OCI-LY3 (cell line): ENCODE results near the gene PEAK1.
A peak's percentile ranks its signal among the peaks of the same experiment; 100 is the strongest.

Experiments
- H2AFZ ChIP-seq: fragments of 200-600, 300-600 bp; shearing (Covaris generic); 2 replicates; pipeline ENCODE4 v1.6.0; 2014; ENCODE audit warnings: antibody characterized with exemption, low read depth, low read length
- H3K27ac ChIP-seq: fragments of 200-600, 300-600 bp; sonication (generic); 2 replicates; pipeline ENCODE4 v1.5.1; 2014; ENCODE audit warnings: mild to moderate bottlenecking, low read length, moderate library complexity, mixed read lengths
- H3K27me3 ChIP-seq: fragments of 200-600, 300-600 bp; sonication (generic); 2 replicates; pipeline ENCODE4 v1.6.1; 2014; ENCODE audit warnings: low read depth, low read length, mixed read lengths
- H3K36me3 ChIP-seq: fragments of 200-600, 300-600 bp; sonication (generic); replicated peaks from 2 replicates; pipeline ENCODE3; 2014; ENCODE audit warnings: low read depth, low read length, mixed read lengths
- H3K4me1 ChIP-seq: fragments of 300-600, 200-600 bp; sonication (generic); 2 replicates; pipeline ENCODE4 v1.6.1; 2014; ENCODE audit warnings: low read length, mixed read lengths
- H3K4me2 ChIP-seq: fragments of 200-600, 300-600 bp; sonication (generic); 2 replicates; pipeline ENCODE4 v1.6.1; 2014; ENCODE audit warnings: low read length, mixed read lengths
- H3K4me3 ChIP-seq: fragments of 300-600, 200-600 bp; sonication (generic); 2 replicates; pipeline ENCODE4 v1.5.1; 2014; ENCODE audit warnings: antibody characterized with exemption, mild to moderate bottlenecking, low read length, moderate library complexity
- H3K79me2 ChIP-seq: fragments of 300-600, 200-600 bp; shearing (Covaris generic); 2 replicates; pipeline ENCODE4 v1.6.1; 2014; ENCODE audit warnings: mild to moderate bottlenecking, low read length, mixed read lengths
- H3K9ac ChIP-seq: fragments of 300-600, 200-600 bp; shearing (Covaris generic); 2 replicates; pipeline ENCODE4 v1.6.0; 2014; ENCODE audit warnings: mild to moderate bottlenecking, low read length, moderate library complexity
- H3K9me3 ChIP-seq: fragments of 200-600, 300-600 bp; shearing (Covaris generic); 2 replicates; pipeline ENCODE4 v1.6.1; 2014; ENCODE audit warnings: low read length, mixed read lengths; ENCODE audit not compliant: insufficient read depth
- H4K20me1 ChIP-seq: fragments of 200-600, 300-600 bp; sonication (generic); 2 replicates; pipeline ENCODE4 v1.6.1; 2016; ENCODE audit warnings: low read length, mixed read lengths; ENCODE audit not compliant: insufficient read depth
- EZH2phosphoT487 ChIP-seq: fragments of 200-600 bp; shearing (Covaris generic); IDR thresholded peaks from 2 replicates; pipeline ENCODE4 v1.6.1; 2018; ENCODE audit warnings: antibody characterized with exemption, mixed run types, low read depth
- TF ChIP-seq, protein P1 (sequence below): fragments of 200-600, 300-600 bp; sonication (generic); IDR thresholded peaks from 2 replicates; pipeline ENCODE4 v1.5.1; 2014; ENCODE audit warnings: antibody characterized with exemption, low read length, low read depth

Gene PEAK1

DNA sequence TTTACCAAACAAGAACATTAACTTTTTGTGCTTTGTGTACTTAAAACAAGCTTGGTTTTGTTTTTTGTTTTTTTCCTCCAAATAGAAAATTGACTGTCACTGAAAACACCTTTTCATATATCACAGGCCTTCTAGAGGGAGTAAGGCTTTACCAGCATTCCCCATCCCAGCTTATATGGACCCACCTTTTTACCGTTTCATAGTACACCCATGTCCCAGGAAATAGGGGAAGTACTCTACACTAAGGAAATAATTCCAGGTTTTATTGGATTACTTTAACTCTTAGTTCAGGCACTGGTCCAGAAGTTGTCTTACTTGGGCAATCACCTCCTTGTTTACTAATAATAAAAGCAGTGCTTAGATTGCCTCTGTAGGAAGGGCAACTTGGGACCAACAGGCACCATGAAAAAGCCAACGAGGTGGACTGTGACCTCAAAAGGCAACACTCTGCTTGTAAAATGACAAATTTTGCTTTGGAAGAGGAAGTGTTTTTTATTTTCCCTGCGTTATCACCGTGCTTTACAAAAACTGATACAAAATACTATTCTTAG, 27.0 kb upstream of the PEAK1 start:
- Histone ChIP-seq H3K27ac (no peak overlapping the region), H3K9ac (no peak overlapping the region), H4K20me1 (peaks cover 23% of the 10 kb centered on the region; the same call in 1 of the 2 replicates), H3K36me3 (peaks cover 4% of the 10 kb centered on the region), H3K27me3 (no peaks in the 10 kb centered on the region), H3K4me2 (no peak overlapping the region), H2AFZ (no peak overlapping the region), H3K79me2 (peaks cover 35% of the 10 kb centered on the region), H3K9me3 (no peaks in the 10 kb centered on the region), H3K4me1 (peaks cover 6% of the 10 kb centered on the region), H3K4me3 (no peak overlapping the region)
- TF ChIP-seq, protein P1, sequence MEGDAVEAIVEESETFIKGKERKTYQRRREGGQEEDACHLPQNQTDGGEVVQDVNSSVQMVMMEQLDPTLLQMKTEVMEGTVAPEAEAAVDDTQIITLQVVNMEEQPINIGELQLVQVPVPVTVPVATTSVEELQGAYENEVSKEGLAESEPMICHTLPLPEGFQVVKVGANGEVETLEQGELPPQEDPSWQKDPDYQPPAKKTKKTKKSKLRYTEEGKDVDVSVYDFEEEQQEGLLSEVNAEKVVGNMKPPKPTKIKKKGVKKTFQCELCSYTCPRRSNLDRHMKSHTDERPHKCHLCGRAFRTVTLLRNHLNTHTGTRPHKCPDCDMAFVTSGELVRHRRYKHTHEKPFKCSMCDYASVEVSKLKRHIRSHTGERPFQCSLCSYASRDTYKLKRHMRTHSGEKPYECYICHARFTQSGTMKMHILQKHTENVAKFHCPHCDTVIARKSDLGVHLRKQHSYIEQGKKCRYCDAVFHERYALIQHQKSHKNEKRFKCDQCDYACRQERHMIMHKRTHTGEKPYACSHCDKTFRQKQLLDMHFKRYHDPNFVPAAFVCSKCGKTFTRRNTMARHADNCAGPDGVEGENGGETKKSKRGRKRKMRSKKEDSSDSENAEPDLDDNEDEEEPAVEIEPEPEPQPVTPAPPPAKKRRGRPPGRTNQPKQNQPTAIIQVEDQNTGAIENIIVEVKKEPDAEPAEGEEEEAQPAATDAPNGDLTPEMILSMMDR = no peak
- TF ChIP-seq EZH2phosphoT487 = no peak

DNA sequence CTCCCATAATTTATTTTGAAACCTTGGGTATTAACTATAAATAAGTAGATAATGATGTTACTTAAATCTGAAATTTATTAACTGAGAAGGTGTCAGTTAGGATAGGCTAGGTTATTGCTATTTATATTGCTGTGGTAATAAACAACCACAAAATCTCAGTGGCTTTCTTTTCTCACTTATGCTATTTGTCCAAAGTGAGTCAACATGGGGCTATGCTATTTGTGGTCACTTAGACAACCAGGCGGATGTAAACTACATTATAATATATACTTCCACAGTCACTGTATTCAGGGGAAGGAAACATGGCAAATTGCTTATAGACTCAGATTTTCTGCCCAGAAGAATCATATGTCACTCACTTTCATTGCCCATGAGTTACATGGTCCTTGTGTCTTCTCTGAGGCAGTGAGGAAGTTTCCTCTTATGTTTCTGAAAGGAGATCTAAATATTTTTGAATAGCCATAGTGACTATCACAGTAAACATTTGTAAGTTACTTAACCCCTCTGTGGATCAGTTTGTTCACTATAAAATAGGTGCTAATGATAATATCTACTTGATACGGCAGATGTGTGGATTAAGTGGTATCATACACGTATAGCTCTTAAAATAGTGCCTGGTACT, 20.6 kb upstream of the PEAK1 start:
- Histone ChIP-seq H3K27ac (no peak overlapping the region), H3K4me3 (no peak overlapping the region), H4K20me1 (peaks cover 37% of the 10 kb centered on the region), H2AFZ (no peak overlapping the region), H3K9me3 (no peaks in the 10 kb centered on the region), H3K4me2 (no peak overlapping the region), H3K4me1 (peaks cover 27% of the 10 kb centered on the region), H3K79me2 (peaks cover 44% of the 10 kb centered on the region), H3K9ac (no peak overlapping the region), H3K27me3 (no peaks in the 10 kb centered on the region), H3K36me3 (no peaks in the 10 kb centered on the region)
- TF ChIP-seq, protein P1 = no peak
- TF ChIP-seq EZH2phosphoT487 = no peak

DNA sequence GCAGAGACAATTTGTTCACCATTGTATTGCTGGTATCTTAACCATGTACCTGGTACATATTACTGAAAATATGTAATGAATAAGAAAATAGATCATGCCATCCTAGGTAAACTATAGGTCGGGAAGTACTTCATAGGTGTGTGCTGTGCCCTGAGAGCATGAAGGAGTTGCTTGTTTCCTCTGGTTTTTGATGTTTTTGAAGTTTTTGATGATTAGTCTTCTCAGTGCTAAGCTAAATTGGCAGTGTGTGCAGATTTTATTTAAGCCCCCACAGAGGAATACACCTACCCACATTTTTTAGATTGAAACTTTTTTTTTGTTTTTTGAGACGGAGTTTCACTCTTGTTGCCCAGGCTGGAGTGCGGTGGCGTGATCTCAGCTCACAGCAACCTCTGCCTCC, 17.4 kb upstream of the PEAK1 start:
- Histone ChIP-seq H3K4me3 (no peak overlapping the region), H3K9ac (no peak overlapping the region), H3K79me2 (peaks cover 23% of the 10 kb centered on the region; the same call in 1 of the 2 replicates), H3K4me1 (peaks cover 24% of the 10 kb centered on the region), H3K27ac (no peak overlapping the region), H2AFZ (no peak overlapping the region), H3K36me3 (no peaks in the 10 kb centered on the region), H3K27me3 (no peaks in the 10 kb centered on the region), H4K20me1 (peaks cover 24% of the 10 kb centered on the region), H3K4me2 (peak overlapping the region; percentile 38; the same call in 1 of the 2 replicates), H3K9me3 (no peaks in the 10 kb centered on the region)
- TF ChIP-seq, protein P1 = no peak
- TF ChIP-seq EZH2phosphoT487 = no peak

DNA sequence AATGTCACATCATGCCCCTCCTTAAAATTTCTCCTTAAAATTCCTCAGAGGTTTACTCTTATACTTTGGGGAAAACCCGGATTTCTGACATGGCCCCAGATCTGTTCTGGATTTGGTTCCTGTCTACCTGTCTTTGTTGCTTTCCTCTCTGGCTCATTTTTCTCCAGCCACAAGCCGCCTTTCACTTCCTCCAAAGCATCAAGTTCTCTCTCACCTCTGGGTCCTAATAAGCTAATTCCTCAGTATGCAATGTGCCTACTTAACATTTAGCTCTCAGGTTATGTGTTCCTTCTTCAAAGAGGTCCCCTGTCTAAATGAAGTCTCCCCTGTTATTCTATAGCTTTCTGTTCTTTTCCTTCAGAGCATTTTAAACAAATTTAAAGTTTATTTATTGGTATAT, 16.9 kb upstream of the PEAK1 start:
- H2AFZ ChIP-seq = no peak overlapping the region
- peak overlapping the region; percentile 38 for H3K4me2 ChIP-seq
- H3K4me3 ChIP-seq = no peak overlapping the region
- H3K36me3 ChIP-seq = no peaks in the 10 kb centered on the region
- H3K27ac ChIP-seq = no peak overlapping the region
- H3K9me3 ChIP-seq = no peaks in the 10 kb centered on the region
- H3K27me3 ChIP-seq = no peaks in the 10 kb centered on the region
- no peak overlapping the region for H3K9ac ChIP-seq
- no peak for TF ChIP-seq EZH2phosphoT487
- TF ChIP-seq, protein P1 = no peak
- H3K4me1 ChIP-seq = peaks cover 20% of the 10 kb centered on the region
- peaks cover 24% of the 10 kb centered on the region for H4K20me1 ChIP-seq
- H3K79me2 ChIP-seq = peaks cover 24% of the 10 kb centered on the region; the same call in 1 of the 2 replicates
